Activated B cell treated with CpG ODN at 0.5 μM for 24 hours (primary cell): Measurements from ENCODE around the gene BOLA2. TPM values are rescaled to one million over a fixed set of nuclear protein-coding genes. Genes with fewer than 3 reads are reported as not detected.
"Not testable (repeated sequence)": the region's sequence is repeated elsewhere in the genome, so short reads cannot be mapped to it uniquely, and the experiment has no call there.

ENCODE experiments used
- ATAC-seq: fragments of 200-7000 bp; cut with Tn5 transposase; one replicate; pipeline ENCODE4 v1.10.0; 2021; ENCODE audit warnings: low read depth, mild to moderate bottlenecking, moderate library complexity
- CTCF ChIA-PET: fragments of 350-600 bp; sonication (Branson Sonifier 250); formaldehyde crosslinking; loops from one replicate; lab custom pipeline; 2021; ENCODE audit warnings: antibody characterized with exemption; lab: Charles Lee
- POLR2A ChIA-PET: fragments of 350-600 bp; sonication (Branson Sonifier 250); formaldehyde crosslinking; loops from one replicate; lab custom pipeline; 2021; ENCODE audit warnings: antibody characterized with exemption; lab: Charles Lee
- DNase-seq: peaks from one replicate; pipeline ENCODE4 v3.0.0; 2022
- H3K27ac Mint-ChIP-seq: one replicate; pipeline ENCODE4 v1.8.0; 2020; ENCODE audit warnings: mixed read lengths
- H3K27me3 Mint-ChIP-seq: one replicate; pipeline ENCODE4 v1.8.0; 2021; ENCODE audit warnings: mixed read lengths
- H3K36me3 Mint-ChIP-seq: one replicate; pipeline ENCODE4 v1.8.0; 2021; ENCODE audit warnings: low read depth, mixed read lengths
- H3K4me1 Mint-ChIP-seq: one replicate; pipeline ENCODE4 v1.8.0; 2021; ENCODE audit warnings: mixed read lengths
- H3K4me3 Mint-ChIP-seq: one replicate; pipeline ENCODE4 v1.8.0; 2020; ENCODE audit warnings: mild to moderate bottlenecking, mixed read lengths
- H3K9me3 Mint-ChIP-seq: one replicate; pipeline ENCODE4 v1.8.0; 2020; ENCODE audit warnings: mixed read lengths
- intact Hi-C: fragments of 100-400 bp; cut with micrococcal nuclease; formaldehyde crosslinking; loops from one replicate; pipeline ENCODE4 v1.15.1; 2024
- total RNA-seq: library from RNA; stranded (reverse); gene quantifications from 2 replicates; pipeline ENCODE4 v1.2.3, GENCODE V29; 2022

The BOLA2 gene
- total RNA-seq, 1 donor from 2014 or later, result 19.5 TPM

- H3K27me3 Mint-ChIP-seq, H3K9me3 Mint-ChIP-seq, H3K4me1 Mint-ChIP-seq, H3K27ac Mint-ChIP-seq, H3K36me3 Mint-ChIP-seq, POLR2A ChIA-PET, CTCF ChIA-PET, H3K4me3 Mint-ChIP-seq, DNase-seq, intact Hi-C loops: not testable (repeated sequence)
- ATAC-seq, result peak; percentile 26
Observed at GRCh38 chr16:29453754-29454153, 397 bp downstream of the BOLA2 start.

- intact Hi-C loops, H3K27me3 Mint-ChIP-seq, POLR2A ChIA-PET, DNase-seq, CTCF ChIA-PET, H3K9me3 Mint-ChIP-seq, H3K27ac Mint-ChIP-seq, H3K4me3 Mint-ChIP-seq, H3K4me1 Mint-ChIP-seq, ATAC-seq: not testable (repeated sequence)
- H3K36me3 Mint-ChIP-seq, result peaks cover 16% of the 10 kb centered on the region
Observed at GRCh38 chr16:29425390-29425789, 28.8 kb downstream of the BOLA2 start.

GRCh38 chr16:29423587-29423986 lies 30.6 kb downstream of the BOLA2 start:
- H3K4me1 Mint-ChIP-seq, ATAC-seq, H3K27ac Mint-ChIP-seq, H3K27me3 Mint-ChIP-seq, H3K9me3 Mint-ChIP-seq, H3K4me3 Mint-ChIP-seq, POLR2A ChIA-PET, DNase-seq, CTCF ChIA-PET, intact Hi-C loops: not testable (repeated sequence)
- peaks cover 14% of the 10 kb centered on the region for H3K36me3 Mint-ChIP-seq

- DNase-seq, H3K36me3 Mint-ChIP-seq, POLR2A ChIA-PET, intact Hi-C loops, ATAC-seq, H3K4me3 Mint-ChIP-seq, H3K27ac Mint-ChIP-seq, CTCF ChIA-PET, H3K4me1 Mint-ChIP-seq, H3K9me3 Mint-ChIP-seq, H3K27me3 Mint-ChIP-seq: not testable (repeated sequence)
Observed at GRCh38 chr16:29405249-29405648, 48.9 kb downstream of the BOLA2 start.

Other genes starting within 250 kb of the BOLA2 start
- 1.6 and 1.9 TPM in 2 replicates for gene NPIPB11, start 47.6 kb downstream of the BOLA2 start, total RNA-seq
- gene SLX1B, start 182 bp upstream of the BOLA2 start, total RNA-seq, result 51.2 and 60.4 TPM in 2 replicates
- gene SULT1A4, start 5.6 kb upstream of the BOLA2 start, total RNA-seq, result 2.1 and 4.3 TPM in 2 replicates
- gene NPIPB12, start 52.1 kb upstream of the BOLA2 start, total RNA-seq, result 125 and 158 TPM in 2 replicates
- 2.4 and 2.7 TPM in 2 replicates for gene SPN, start 208.9 kb upstream of the BOLA2 start, total RNA-seq
- 0.64 and 0.84 TPM in 2 replicates for gene QPRT, start 224.8 kb upstream of the BOLA2 start, total RNA-seq